ENCODE measurements around the gene NKAIN4.
"Not testable (repeated sequence)": the region's sequence is repeated elsewhere in the genome, so short reads cannot be mapped to it uniquely, and the experiment has no call there.

Gene NKAIN4

DNA sequence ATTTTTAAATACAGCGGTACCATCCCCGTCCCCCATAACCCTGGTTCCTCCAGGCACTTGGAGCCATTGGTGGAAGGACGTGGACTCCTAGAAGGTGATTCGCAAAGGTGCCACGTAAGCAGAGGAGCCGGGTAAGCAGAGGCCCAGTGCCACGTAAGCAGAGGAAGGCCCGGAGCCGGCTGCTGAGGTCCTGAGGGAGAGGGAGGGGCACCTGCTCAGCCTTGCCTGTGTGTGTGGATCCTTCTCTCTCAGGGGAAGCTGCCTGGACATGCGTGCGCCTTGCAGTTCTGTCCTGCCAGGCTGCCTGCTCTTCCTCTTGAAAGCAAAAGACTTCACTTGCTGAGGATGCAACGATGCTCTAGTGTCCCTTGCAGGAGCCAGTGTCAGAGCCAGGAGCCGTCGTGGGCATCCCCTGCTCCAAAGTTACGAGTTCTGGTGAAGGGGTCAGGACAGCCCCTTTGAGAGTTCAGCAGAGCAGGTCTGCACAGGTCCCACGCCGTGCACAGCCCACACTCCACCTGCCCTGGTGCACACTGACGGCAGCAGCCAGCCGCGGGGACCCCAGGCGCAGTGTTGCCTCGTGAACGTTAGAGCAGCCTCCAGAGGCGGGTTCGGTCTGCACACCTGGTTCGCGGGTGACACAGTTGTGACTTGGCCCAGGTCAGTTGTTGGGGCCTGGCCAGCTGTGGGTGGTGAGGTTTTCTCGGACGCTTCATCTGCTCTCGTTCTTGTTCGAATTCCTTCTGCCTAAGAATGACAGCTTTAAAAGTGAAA lies 1.9 kb upstream of the NKAIN4 start:
- no peak for DNase-seq

GRCh38 chr20:63254606-63255384 lies 532 bp upstream of the NKAIN4 start:
- DNase-seq: no peak

- DNase-seq: no peak
Measured at GRCh38 chr20:63253438-63254231, 628 bp downstream of the NKAIN4 start.

DNA sequence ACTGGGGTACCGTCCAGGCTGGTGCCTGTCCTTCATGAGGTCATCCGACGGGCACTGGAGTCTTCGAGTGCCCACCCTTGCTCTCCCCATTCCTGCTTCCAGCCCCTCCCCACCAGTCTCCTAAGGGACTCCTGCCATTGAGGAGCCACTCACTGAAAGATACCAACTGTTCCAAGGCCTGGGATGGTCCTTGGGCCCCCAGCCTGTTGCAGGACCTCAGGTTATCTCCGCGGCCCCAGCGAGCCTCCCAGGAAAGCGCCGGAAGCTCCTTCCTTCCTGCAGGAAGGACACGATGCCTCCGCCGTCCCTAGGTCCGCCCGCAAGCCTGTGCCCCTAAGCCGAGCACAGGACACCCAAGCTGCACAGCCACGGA lies 1.2 kb downstream of the NKAIN4 start:
- DNase-seq: no peak

DNA sequence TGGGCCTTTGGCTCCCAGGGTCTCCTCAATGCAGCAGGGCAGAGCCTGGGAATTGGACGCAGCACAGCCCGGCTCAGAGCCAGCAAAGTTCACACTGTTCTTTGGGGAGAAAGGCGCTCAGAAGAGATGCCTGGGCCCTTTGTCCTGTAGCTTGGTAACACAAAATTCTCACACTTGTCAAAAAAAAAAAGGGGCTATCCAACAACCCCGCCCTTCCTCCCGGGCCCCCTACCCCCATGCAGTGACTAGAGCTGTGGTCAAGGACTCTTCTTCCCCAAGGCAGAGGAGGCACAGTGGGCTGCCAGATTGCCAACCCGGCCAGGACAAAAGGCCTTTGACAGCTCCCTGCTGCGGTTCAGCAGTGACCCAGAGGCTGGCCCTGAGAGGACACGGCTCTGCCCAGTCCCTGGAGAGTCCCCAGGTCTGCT lies 2.0 kb downstream of the NKAIN4 start:
- DNase-seq: no peak

DNA sequence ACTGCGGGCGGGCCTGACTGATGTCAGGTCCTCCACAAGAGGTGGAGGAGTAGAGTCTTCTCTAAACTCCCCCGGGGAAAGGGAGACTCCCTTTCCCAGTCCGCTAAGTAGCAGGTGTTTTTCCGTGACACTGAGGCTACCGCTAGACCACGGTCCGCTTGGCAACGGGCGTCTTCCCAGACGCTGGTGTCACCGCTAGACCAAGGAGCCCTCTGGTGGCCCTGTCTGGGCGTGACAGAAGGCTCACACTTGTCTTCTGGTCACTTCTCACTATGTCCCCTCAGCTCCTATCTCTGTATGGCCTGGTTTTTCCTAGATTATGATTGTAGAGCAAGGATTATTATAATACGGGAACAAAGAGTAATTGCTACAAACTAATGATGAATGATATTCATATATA lies 2.9 kb downstream of the NKAIN4 start:
- not testable (repeated sequence) for DNase-seq

GRCh38 chr20:63249891-63250290 lies 4.4 kb downstream of the NKAIN4 start:
- DNase-seq: no peak

DNA sequence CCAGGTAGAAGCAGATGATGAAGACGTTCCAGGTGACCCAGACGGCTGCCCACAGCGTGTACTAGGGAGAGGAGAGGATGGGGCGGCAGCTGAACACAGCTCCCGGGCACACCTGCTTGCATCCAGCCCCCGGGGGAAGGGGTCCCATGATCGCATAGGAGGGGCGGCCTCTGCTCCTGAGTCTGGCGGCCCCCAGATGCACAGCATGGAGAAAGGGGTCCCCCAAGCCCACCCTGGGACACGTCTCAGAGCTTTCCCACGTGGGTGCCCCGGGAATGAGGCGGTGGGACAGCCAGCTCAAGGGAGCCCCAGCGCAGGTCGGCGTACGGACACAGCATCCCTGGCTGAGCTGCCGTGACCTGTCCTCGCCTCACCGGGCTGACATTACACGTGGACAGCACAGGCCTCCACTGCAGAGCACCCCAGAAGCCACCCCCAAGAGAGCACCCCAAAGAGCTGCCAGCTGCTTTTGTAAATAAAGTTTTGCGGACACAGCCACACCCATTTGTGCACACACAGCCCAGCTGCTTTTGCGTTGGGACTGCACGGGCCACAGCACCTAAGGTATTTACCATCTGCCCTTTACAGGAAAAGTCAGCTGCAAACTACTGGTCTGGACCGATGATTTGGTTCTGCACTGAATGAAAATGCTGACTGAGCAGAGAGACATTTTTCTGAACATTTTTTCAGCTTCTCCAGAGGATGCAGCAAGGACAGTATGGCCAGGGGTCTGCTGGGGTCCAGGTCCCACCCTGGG lies 5.2 kb downstream of the NKAIN4 start:
- DNase-seq: no peak

DNA sequence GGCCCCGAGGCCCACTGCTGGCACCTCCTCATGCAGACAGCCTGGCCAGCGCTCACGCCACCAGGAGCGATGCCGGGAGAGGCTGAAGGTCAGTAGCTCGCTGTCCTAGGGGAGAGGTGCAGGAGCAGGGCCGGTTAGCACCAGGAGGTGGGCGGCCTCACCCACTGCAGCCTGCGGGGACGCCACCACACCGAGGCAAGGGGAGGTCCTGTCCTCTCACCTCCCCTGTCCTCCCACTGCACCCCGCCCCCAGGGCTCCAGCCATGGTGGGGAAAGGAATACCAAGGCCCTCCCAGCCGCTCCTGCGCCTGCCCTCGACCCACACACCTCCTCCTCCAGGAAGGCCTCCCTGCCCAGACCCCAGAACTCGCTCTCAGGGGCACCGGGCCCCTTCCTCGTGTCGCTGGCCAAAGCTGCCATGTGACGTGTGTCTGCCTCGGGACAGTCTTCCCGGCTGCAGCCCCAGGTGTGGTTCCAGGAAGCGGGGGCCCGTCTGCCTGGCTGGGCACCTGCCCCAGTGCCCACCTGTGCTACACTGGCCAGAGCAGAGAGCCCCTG lies 6.5 kb downstream of the NKAIN4 start:
- DNase-seq: no peak

DNA sequence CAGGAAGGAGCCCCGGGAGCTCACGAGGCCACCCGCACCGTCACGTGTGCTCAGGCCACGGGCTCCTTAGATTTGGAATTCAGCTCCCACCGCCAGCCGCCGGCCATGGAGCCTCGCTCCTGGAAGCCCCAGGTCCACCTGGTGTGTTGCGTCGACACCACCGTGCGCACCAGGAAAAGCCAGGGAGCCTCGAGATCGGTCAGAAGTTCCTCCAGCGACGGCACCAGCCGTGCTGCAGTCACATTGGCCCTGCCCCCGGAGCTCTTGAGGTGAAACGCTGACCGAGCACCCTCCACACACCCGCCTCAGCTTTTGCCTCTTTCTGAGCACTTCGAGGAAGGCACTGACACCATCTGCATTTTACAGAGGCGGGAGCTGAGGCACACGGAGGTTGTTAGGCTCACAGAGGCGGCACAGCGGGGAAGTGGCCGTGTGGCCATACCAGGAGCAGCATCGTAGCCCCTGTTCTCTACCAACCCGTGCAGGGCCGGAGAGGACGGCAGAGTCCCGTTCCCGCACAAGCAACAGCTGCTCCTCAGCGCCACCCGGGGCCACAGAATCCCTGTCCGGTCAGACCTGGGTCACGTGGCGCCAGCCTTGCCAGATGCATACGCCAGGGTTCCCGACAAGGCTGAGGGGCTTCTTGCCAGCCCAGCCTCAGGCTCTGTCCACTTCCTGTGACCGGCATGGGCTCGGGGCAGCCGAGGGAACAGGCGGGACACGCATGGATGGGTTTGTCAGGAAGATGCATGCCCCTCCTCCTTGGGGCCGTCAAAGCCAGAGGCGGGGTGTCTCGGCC lies 7.6 kb downstream of the NKAIN4 start:
- DNase-seq: no peak

- DNase-seq: no peak
Measured at GRCh38 chr20:63244468-63244867, 9.8 kb downstream of the NKAIN4 start.

DNA sequence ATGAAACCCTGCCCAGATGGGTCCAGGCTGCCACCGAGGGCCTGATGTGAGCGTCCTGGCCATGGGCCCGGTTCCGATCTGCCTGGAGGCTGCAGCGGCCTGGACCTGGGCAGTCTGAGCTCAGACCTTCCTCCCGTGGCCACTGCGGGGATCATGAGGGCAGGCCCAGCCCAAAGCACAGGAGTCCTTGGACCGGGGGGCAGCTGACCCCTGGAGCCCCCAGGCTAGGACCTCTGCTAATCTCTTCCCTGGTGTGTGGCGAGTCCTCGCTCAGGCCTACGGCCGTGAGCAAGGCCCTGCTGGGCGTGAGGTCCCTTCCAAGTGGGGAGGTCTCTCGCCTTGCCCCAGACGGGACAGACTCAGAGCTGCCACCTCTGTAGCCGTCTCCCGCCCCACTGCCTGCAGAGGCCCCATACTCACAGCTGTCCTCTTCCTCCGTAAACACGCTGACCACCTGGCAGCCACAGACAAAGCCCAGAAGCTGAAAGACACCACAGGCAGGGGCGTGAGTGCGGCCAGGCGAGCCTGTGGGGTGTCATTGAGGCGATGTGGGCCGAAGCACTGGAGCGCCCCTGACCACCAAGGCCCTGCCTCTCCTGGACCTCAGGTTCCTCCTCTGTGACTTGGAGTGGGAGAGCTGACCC lies 10.5 kb downstream of the NKAIN4 start:
- DNase-seq: no peak

DNA sequence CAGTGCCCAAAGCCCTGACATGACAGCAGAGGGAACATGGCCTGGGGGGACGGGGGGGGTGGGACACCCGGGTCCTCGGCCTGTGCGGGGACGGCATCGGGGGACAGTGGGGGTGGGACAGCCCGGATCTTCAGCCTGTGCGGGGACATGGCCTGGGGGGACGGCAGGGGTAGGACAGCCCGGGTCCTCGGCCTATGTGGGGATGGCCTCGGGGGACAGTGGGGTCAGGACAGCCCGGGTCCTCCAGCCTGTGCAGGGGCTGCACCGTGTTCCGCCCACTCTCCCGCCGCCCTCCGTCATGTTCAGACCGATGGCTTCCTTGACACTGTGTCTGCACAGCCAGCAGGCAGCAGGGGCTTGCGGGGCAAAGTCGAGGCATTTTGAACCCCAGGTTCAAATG lies 11.5 kb downstream of the NKAIN4 start:
- DNase-seq: no peak

DNA sequence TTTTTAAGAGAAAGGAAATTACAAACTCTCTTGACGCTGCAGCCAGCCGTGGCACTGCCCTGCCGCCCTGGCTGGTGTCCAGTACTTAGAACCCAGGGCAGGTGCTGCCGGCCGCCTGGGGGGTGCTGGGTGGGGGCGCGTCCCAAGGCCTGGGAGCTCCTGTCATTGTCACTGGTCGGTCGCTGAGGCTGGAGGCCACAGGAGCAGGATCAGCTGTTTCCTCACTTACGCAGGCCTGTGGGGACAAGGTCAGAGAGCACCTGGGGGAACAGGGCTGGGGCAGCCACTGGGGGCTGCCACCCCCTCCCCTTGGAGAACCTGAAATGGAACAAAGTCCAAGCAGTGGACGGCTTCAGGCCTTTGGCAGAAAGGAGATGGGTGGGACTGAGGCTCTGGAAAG lies 13.0 kb downstream of the NKAIN4 start:
- DNase-seq: no peak

GRCh38 chr20:63240004-63240403 lies 14.3 kb downstream of the NKAIN4 start:
- DNase-seq: no peak

DNA sequence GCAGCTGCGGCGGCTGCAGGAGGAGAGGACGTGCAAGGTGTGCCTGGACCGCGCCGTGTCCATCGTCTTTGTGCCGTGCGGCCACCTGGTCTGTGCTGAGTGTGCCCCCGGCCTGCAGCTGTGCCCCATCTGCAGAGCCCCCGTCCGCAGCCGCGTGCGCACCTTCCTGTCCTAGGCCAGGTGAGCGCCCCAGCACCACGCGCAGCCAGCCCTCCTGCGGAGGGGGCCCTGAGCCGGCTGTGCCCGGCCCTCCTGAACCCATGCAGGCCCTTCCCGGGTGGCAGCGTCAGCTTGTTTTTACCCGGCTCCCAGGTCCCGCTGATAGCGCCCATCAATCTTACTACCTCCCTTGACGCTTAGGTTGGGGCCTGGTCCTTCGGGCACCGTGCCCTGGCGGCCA lies 14.8 kb downstream of the NKAIN4 start:
- no peak for DNase-seq

DNA sequence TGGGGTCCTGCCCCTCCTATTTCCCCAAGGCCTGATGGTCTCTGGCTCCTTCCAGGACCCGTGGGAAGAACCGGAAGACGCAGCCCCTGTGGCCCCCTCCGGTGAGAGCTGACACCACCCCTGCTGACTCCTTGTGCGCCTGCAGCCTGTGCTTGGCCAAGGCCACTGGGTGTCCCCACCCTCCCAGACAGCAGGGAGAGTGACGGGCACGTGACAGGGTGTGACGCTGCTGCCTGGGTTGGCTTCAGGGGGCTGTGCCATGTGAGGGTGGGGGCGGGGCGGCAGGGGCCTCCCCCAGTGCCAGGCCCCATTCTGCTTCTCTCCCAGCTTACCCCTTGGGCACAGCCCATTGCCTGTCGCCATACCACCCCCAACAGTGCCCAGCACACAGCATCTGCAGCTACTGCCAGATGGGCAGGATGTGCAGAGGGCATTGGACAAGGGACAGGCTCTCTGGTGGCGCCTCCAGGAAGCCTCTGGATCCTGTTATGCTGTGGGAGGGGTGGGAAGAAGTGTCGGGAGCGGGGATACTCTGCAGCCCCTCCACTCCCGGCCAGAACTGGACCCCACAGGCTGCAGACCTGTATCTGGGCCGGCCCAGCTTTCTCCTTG lies 15.6 kb downstream of the NKAIN4 start:
- no peak for DNase-seq

GRCh38 chr20:63238031-63238430 lies 16.2 kb downstream of the NKAIN4 start:
- no peak for DNase-seq

DNA sequence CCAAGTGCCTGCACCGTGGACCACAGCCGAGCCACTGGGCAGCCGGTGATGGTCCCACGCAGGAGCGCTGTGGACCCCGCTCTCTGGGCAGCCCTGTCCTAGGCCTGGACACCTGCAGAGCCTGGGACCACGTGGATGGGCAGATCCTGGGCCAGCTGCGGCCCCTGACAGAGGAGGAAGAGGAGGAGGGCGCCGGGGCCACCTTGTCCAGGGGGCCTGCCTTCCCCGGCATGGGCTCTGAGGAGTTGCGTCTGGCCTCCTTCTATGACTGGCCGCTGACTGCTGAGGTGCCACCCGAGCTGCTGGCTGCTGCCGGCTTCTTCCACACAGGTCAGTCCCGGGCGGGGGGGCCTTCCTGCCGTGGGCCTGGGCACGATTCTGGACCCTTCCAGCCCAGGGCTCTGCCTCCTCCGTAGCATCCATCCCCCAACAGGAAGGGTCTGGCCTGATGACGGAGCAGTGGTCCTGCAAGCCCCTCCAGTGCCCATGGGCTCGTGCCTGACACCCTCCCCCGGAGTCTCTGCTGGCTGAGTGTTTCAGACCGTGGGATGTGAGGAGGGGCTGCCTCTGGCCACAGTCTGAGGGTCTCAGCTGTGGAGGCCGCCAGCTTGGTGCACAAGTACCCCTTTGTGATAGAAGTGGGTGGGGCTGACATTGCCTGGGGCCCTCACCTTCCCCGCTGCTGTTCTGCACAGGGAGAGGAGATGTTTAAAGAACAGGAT lies 18.0 kb downstream of the NKAIN4 start:
- no peak for DNase-seq

GRCh38 chr20:63235399-63235983 lies 18.8 kb downstream of the NKAIN4 start, which contains the start of gene BIRC7:
Gene BIRC7, plus strand, starts transcription at chr20:63235905. Its CDS starts 192 bp downstream, at chr20:63236097.
- no peak for DNase-seq

All from NCI-H1048 (cell line).